ENCODE measurements around the gene VWA3B. TPM values are rescaled to one million over a fixed set of nuclear protein-coding genes. Genes with fewer than 3 reads are reported as not detected.
"Not testable (repeated sequence)": the region's sequence is repeated elsewhere in the genome, so short reads cannot be mapped to it uniquely, and the experiment has no call there.

The VWA3B gene
- total RNA-seq, 1 donor from 2014 or later, result not detected

DNA sequence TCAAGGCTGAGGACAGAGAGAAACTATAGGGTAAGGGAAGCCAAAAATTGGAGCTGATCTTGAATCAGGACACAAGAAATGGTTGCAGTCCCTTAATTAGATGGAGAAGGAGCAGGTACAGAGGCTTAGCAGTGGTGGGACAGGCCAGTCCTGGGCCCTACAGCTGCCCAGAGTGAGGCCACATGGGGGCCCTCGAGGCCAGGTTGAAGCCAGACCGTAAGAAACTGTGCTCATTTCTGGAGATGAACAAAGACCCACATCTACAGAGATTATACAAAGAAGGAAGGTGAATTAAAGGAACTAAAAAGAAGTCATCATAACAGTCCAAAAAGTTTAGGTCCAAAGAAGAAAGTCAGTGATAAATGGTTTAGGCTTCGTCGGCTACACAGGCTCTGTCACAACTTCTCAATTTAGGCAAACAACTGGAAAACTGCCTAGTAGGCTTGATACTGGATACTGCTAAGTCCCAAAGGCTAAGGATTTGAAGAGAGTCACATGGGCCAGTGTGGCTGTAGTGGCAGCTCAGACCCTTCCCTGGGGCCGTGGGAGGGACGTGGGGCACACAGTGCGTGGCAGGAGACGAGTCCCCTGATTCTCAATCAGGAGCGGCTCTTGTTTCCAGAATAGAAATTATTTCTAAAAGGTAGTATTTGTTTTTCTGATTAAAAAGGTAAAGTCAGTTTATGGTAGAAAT lies 208.9 kb downstream of the VWA3B start:
- no peak for DNase-seq (ENCODE audit: low read depth in 2 of 2)

DNA sequence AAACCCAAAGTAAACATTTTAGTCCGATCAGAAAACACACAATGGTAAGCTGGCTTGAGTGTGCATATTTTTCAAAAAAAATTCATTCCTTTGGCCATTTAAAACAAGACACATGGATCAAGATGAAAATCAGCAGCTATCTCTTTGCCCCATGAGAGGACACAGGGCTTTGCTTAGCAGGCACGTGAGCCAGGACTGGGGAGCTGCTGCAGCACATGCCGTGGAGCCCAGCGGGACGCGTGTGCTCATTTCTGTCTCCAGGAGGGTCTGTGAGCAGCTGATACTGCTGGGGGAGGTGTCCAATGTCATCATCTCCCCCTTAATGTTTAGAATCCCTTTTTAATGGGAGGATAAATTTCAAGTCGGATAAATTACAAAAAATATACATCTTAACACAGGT lies 209.5 kb downstream of the VWA3B start:
- DNase-seq (ENCODE audit: low read depth in 2 of 2), result no peak

DNA sequence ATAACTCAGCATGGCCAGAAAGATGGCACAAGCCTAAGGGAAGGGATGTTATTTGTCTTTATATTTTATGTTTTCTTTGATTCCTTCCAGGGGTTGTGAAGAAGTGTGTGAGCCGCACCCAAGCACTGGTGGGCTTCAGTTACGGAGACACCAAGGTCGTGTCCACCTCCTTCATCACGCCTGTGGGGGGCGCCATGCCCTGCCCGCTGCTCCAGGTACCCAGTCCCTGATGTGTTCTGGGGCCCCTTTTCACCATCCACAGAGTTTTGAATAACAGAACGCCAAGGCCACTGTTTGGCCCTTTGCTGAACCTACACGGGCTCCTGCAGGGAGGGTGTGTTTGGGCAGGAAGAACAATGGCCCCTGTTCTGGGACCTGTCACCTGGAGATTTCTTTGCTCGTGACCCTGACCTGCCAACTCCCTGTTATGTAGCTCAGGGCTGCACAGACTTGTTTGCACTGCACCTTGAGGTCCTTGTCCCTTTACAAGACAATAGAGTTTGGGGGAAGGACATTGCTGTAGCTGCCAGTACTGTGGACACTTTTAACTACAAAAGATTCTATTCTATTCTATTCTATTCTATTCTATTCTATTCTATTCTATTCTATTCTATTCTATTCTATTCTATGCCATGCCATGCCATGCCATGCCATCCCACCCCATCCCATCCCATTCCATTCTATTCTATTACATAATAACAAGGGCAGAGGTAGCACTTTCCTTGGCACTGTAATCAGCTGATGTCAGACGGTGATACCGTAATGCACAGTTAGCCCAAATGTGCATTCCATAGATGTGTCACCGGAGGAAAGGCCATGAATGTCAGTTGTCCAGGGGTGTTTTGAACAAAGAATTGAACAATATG lies 211.1 kb downstream of the VWA3B start:
- peak; percentile 83 to 94 for DNase-seq (ENCODE audit: low read depth in 2 of 2)

DNA sequence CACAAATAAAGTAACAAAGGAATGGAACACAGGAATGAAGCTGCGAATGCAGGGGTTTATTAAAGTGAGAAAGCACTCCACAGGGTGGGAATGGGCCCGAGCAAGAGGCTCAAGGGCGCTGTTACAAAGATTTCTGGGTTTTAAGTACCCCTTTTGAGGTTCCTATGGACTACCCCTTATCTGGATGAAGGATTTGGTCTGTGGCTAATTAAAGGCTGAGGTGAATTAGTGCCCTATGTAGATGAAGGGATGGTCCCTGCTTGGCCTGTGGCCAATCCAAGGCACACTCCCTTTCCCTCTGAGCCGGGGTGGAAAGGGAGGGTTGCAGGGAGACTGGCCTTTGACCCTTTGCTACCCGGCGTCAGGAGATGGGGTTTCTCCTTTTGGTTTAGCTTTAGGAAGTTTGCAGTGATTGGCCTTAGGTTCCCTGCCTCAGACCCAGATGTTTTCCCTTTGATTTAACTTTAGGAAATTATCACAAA lies 211.8 kb downstream of the VWA3B start:
- no peak for DNase-seq (ENCODE audit: low read depth in 2 of 2)

DNA sequence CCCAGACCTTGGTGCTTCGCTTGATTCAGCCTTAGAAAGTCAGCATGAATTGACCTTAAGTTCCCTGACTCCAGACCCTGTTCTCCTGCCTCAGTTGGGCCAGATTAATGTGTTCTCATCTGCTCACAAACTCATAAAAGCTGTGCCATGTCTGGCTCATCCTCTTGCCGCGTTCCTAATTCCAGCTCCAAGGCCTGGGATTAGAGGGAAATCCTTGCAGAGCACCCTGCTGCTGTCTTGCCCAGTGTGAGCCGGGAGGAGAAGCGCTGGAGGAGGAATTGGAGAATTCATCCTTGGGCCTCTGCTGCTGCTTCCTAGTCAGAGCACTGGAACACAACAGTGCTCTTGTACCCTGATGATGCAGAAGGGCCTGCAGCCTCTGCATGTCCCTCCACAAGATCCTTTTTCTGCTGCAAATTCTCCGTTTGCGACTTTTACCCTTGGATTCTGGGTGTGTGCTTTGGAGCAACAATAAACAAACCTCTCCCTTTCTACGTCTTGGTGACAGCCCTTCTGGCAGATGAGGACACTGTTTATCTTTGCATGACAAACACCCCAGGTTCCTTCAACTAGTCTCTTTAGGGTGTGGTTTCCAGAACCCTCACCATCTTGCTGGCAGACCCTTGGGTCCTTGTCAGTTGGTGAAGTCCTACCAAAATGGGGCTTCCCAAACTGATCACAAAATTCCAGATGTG lies 212.4 kb downstream of the VWA3B start:
- DNase-seq (ENCODE audit: low read depth in 2 of 2), result no peak

DNA sequence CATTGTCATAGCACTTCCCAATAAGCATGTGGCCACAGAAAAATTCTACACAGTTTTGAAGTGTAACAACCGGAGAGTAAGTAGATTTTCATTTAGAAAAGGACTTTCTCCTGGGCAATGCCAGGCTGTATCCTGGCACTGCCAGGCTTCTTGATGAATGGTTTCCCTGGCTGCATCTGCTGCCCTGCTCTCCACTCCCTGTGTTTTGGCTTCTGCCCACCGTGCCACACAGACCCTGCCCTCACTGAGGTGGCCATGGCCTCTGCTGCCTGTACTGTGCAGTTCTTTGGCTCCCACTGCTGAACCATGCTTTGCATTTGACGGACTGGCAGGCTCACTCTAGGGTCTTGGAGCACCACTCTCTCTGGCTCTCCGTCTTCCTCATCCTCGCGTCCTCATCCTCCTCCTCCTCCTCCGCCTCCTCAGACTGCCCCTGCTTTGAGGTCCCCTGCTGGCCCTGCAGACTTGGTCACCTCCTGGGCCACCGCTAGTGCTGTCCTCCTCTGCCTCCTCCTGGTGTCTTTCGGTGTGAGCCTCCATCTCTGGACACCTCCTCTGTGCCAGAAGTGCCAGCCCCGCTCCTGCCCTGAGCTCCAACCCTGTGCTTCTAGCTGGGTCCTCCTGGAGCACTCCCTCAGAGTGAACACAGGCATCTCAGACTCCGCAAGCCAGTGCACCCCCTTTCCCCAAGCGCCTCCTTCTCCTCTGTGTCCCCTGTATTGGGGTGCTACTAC lies 213.3 kb downstream of the VWA3B start:
- DNase-seq (ENCODE audit: low read depth in 2 of 2), result no peak

DNA sequence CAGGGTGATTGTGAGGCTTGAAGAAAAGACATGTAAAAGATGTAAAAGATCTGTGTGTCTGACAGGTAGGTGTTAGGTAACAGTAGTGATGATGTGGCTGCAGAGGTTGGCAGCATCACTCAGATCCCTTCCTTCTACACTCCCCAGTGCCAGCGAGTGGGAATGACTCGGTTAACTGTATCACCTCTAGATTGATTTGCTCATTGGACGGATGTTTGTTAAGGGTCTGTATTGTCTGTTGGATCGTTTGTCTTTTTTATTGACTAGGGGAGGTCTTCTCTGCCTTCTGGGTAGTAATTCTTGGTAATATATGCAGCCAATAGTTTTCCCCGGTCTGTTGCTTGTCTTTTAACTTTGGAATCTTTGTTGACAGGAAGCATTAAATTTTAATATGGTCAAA lies 214.5 kb downstream of the VWA3B start:
- no peak for DNase-seq (ENCODE audit: low read depth in 2 of 2)

DNA sequence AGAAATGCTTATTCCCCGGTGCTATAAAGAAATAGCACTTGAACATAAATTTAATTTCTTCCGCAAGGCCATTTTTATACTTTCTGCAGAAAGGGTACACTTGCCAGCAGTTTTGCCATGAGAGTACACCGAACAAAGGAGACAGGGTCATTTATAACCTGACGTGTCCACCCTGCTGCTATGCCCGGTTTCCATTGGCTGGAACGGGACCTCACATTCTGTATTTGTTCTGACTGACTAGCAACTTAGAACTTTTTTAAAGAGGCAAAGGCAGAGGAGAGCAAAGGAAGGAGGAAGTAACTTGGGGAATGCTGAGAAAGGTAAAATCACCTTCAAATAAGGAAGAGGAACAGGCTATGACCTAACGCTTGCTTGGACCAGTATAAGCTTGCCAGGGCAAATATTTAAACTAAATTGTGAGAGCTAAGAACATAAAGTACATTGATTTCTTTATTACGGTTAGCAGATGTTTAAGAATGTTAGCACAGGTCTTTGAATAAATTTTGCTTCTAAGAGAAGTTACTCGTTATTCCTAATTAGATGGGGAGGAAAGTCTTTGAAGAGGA lies 220.2 kb downstream of the VWA3B start:
- not testable (repeated sequence) for DNase-seq (ENCODE audit: low read depth in 2 of 2)

DNA sequence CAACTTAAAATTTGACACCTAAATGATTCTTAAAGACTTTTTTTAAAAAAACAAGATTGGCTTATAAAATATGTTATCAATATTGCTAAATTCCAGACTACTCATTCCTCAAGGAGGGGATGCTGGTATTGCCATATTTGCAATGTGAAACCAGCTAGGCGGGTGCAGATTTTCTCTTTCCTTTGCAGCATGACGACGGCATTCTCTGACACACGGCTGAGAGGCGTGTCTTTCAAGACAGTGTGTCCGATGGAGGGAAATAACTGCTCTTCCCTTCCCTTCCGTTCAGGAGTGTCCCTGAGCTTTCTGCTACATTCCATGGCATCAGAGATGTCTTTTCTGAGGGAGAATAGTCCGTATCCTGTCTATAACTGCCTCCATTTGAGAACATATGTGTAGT lies 221.1 kb downstream of the VWA3B start:
- DNase-seq (ENCODE audit: low read depth in 2 of 2), result no peak

DNA sequence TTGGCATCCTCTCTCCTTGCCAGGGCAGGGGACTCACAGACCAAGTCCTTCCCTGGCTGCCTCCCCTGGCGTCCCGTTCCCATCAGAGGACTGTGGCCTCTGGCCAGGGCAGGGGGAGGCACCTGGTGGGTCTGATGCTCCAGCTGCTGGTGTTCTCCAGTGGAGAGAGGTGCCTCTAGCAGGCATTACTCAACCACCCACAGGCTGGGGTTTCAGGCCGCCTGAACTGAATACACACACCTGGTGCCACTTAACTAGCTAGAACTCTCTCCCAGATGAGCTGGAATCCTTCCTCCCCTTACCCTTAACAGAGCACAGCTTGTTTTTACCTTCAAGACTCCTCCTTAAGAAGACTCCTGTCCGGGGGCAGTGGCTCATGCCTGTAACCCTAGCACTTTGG lies 221.6 kb downstream of the VWA3B start:
- DNase-seq (ENCODE audit: low read depth in 2 of 2), result no peak

DNA sequence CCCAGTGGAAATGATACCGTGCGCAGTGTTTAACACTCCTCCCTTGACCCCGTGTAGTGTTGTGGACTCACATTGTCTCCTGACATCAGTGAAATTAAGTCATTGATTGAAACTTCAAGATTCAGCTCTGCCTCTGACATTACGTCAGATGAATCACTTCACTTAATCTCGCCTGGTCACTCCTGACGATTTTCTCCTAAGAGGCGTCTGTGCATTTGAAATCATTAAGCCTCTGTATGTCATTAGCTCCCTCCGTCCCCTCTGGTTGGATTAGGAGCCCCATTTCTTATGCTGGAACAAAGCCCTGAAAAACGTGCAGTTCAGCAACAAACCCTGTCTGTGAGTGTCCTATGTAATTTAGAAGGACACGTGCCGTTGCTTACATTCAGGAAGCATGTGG lies 222.6 kb downstream of the VWA3B start:
- no peak for DNase-seq (ENCODE audit: low read depth in 2 of 2)

DNA sequence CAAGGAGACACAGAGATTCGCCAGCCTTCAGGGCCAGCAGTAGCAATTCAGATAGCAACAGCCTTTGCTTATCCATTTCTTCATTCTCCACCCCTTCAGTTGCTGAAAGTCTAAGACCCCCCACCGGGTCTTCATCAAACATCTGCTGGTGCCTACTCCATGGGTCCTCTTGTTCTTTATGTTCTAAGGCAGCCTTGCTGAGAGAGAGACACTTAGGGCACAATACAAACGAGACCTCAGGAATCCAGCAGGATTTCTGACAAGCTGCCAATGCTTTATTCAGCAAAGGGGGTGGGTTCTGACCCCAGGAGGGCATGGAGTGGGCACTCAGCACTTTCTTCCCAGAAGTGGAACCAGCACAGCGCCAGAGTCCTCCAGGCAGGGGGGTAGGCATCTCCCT lies 223.0 kb downstream of the VWA3B start:
- DNase-seq (ENCODE audit: low read depth in 2 of 2), result no peak

DNA sequence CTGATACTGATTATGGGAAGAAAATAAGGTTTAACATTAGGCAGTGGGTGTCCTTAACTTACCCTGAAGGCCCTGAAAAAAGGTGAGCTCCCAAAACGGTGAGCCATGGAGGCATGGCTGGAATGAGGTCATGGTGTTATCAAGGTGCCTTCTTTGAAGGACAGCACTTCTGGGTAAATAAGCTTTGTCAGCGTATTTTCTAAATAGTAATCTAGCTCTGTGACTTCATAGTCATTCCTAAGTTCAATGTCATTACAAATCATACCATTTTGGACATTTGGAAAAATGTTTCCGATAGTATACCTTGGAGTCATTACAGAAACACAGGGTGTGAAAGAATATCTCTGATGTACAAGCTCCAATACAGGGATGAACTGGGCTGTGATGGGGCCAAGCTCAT lies 224.1 kb downstream of the VWA3B start:
- DNase-seq (ENCODE audit: low read depth in 2 of 2), result no peak

DNA sequence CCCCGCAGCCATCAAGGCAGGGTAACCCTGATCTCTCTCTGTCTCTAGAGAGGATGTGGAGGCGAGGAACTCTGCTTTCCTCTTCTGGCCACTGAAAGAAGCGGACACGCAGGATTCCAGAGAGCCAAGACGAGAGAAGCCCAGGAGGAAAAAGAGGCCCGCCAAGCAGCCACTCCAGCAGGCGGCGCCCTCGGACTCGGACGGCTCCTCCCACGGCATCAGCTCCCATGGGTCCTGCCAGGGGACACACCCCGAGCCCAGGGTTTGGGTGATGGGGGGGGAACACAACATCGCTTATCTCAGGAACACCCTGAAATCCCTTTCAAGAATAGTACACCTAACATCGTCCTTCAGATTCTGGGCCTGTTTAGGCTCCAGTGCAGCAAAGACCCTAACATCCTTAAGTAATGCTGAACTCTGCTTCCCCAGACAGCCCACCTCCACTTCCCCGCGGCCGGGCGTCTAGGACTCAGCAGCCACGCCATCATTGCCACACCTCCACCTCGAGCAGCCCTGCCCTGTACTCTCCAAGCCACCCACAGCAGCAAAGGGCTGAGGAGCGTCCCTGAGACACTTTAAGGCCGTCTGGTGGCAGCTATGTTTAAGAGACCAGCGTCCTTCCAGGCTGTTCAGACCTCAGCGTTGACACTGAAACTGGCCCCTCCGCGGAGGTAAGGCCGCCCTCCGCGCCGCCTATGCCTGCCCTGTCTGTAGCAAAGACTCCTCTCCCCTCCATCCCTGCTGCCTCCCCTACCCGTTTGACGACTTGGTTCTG lies 225.0 kb downstream of the VWA3B start:
- DNase-seq (ENCODE audit: low read depth in 2 of 2), result no peak

DNA sequence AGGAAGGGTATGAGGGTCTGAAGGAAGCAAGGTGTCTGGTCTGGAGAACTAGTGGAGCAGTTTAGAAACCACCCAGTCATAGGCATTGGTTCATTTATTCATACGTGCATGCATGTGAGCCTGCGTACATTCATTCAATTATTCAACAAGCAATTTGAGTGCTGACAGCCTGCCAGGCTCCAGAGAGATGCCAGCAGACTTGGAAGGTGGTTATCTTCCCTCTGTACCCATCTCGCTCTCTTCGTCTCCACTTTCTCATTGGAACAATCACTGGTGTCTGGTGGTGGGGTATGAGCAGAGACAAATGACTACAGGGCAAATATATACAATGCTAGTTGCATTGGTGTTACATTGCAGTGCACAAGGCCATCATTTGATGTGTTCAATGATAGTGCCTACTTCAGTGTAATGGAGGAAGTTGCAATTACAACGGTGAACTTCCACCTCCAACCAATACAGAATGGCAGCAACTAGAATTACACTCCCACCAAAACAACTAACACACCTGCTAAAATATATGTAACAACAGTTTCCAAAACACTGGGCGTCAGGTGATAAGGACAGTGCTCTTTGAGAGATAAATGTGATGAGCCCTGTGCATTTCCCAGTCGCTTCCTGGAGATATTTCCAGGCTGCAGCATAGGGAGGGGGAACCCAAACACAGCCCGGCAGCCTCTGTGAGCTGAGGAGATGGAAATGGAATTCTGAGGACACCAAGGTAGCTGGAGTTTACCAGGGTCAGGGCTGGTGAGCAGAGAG lies 226.7 kb downstream of the VWA3B start:
- peak in 1 of 2 donors; percentile 78 for DNase-seq (ENCODE audit: low read depth in 2 of 2)

DNA sequence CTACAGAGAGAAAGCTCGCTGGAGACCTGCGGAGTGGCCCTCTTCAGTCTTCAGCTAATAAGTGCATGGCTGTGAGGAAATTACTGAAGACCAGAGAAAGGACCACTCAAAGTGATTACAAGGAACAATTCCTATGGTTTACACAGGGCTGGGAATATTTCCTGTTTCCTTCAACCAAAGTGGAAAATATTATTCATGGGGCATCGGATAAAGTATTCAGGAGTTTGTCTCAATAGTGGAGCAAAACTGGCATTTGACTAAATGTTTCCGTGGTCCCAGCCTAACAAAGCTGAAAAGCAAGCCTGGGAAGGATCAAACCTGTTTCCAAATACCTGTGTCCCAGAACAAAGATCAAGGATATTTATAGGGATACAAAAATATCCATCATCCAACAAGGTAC lies 227.3 kb downstream of the VWA3B start:
- peak; percentile 50 to 78 for DNase-seq (ENCODE audit: low read depth in 2 of 2)

DNA sequence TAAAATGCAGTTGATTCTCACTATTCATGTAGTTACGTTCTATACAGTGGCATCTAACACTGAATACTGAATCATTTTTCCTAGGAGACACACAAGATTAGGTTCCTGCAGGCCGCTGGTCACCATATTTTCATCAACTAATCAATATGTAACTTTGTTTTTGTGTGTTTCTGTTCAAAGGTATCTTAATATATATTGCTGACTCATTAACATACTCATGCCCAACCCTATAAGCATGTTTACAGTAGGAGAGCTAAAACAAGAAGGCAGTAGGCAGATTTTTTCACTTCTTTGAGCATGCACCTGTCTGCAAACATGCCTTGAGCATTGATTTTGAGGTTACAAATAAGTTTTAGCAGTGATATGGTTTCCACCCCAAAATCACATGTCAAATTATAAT lies 229.0 kb downstream of the VWA3B start:
- no peak for DNase-seq (ENCODE audit: low read depth in 2 of 2)

DNA sequence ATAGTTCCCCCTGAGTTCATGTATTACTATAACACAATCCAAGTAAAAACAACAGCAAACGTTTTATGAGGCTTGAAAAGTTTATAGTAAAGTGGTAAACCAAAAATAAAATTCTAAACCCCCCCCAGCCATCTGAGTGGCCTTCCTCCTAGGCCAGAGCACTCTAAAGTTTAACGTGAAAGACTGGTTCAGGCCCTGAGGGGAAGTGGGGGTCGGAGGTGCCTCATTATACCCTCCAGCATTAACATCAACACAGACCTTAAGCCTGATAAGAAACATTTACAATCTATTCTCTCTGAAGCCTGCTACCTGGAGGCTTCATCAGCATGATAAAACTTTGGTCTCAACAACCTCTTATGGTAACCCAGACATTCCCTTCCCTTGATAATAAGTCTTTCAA lies 230.2 kb downstream of the VWA3B start:
- no peak for DNase-seq (ENCODE audit: low read depth in 2 of 2)

DNA sequence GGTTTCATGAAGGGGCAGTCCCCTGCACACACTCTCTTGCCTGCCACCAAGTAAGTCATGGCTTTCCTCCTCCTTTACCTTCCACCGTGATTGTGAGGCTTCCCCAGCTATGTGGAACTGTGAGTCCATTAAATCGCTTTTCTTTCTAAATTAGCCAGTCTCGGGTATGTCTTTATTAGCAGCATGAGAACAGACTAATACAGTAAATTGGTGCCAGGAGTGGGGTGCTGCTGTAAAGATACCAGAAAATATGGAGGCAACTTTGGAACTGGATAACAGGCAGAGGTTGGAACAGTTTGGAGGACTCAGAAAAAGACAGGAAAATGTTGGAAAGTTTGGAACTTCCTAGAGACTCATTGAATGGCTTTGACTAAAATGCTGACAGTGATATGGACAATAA lies 233.2 kb downstream of the VWA3B start:
- DNase-seq (ENCODE audit: low read depth in 2 of 2), result not testable (repeated sequence)

DNA sequence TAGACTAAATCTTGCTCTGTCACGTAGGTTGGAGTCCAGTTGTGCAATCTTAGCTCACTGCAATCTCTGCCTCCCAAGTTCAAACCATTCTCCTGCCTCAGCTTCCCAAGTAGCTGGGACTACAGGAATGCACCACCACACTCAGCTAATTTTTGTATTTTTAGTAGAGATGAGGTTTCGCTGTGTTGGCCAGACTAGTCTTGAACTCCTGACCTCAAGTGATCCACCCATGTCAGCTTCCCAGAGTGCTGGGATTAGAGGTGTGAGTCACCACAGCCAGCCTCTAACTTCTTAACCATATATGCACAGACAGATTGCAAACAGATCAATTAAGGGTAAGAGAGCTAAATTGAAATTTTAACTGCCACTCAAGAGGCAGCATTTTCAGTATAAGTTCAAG lies 237.2 kb downstream of the VWA3B start:
- DNase-seq (ENCODE audit: low read depth in 2 of 2), result no peak
